Measurements from ENCODE around the gene ABHD1.
"Not testable (repeated sequence)": the region's sequence is repeated elsewhere in the genome, so short reads cannot be mapped to it uniquely, and the experiment has no call there.

The ABHD1 gene

DNA sequence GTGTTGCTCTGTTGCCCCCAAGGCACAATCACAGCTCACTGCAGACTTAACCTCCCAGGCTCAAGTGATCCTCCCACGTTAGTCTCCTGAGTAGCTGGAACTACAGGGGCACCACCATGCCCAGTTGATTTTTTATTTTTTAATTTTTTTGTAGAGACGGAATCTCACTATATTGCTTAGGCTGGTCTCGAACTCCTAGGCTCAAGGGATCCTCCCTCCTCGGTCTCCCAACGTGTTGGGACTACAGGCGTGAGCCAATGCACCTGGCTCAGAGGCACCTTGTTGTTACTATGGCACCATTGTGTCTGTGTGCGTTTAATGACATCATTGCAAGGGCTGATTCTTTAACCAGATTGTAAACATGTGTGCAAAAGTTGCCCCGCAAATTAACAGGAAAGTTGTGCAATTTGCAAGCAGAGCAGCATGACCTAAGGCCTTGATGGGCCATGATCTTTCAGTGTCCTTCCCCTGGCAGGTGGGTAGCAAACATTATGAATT, 47.8 kb downstream of the ABHD1 start:
- in situ Hi-C loops (cut with HindIII; ENCODE audit: low pct_ligation_motif_present, low sequenced_read_pairs): no loop called here
- TF ChIP-seq CTCF (IDR thresholded peaks at IDR 0.05; ENCODE audit: low read depth, low read length, missing control alignments): no peak
- H3K27me3 ChIP-seq (replicated peaks): peaks cover 15% of the 10 kb centered on the region
- H3K36me3 ChIP-seq (replicated peaks): no peaks in the 10 kb centered on the region
- H3K4me3 ChIP-seq (ENCODE audit: low read depth, low read length): no peak overlapping the region
- H3K27ac ChIP-seq: no peak overlapping the region
- no peak for DNase-seq

- no peak overlapping the region for H3K4me3 ChIP-seq (ENCODE audit: low read depth, low read length)
- in situ Hi-C loops (cut with HindIII; ENCODE audit: low pct_ligation_motif_present, low sequenced_read_pairs): no loop called here
- no peaks in the 10 kb centered on the region for H3K36me3 ChIP-seq (replicated peaks)
- no peak overlapping the region for H3K27ac ChIP-seq
- no peak for TF ChIP-seq CTCF (IDR thresholded peaks at IDR 0.05; ENCODE audit: low read depth, low read length, missing control alignments)
- H3K27me3 ChIP-seq (replicated peaks): peaks cover 15% of the 10 kb centered on the region
- no peak for DNase-seq
Observed at GRCh38 chr2:27174638-27175037, 51.0 kb downstream of the ABHD1 start.

- no peaks in the 10 kb centered on the region for H3K36me3 ChIP-seq (replicated peaks)
- in situ Hi-C loops (cut with HindIII; ENCODE audit: low pct_ligation_motif_present, low sequenced_read_pairs): no loop called here
- peaks cover 12% of the 10 kb centered on the region for H3K27me3 ChIP-seq (replicated peaks)
- no peak overlapping the region for H3K27ac ChIP-seq
- H3K4me3 ChIP-seq (ENCODE audit: low read depth, low read length): no peak overlapping the region
- no peak for TF ChIP-seq CTCF (IDR thresholded peaks at IDR 0.05; ENCODE audit: low read depth, low read length, missing control alignments)
- no peak for DNase-seq
Observed at GRCh38 chr2:27175330-27175729, 51.7 kb downstream of the ABHD1 start.

- DNase-seq; H3K27ac ChIP-seq; H3K4me3 ChIP-seq (ENCODE audit: low read depth, low read length); H3K36me3 ChIP-seq (replicated peaks); in situ Hi-C loops (cut with HindIII; ENCODE audit: low pct_ligation_motif_present, low sequenced_read_pairs): not testable (repeated sequence)
- H3K27me3 ChIP-seq (replicated peaks): peaks cover 10% of the 10 kb centered on the region
Observed at GRCh38 chr2:27175781-27176180, 52.2 kb downstream of the ABHD1 start.

- in situ Hi-C loops (cut with HindIII; ENCODE audit: low pct_ligation_motif_present, low sequenced_read_pairs): no loop called here
- H3K36me3 ChIP-seq (replicated peaks): no peaks in the 10 kb centered on the region
- no peak overlapping the region for H3K27ac ChIP-seq
- H3K27me3 ChIP-seq (replicated peaks): peaks cover 6% of the 10 kb centered on the region
- no peak for TF ChIP-seq CTCF (IDR thresholded peaks at IDR 0.05; ENCODE audit: low read depth, low read length, missing control alignments)
- DNase-seq: no peak
- no peak overlapping the region for H3K4me3 ChIP-seq (ENCODE audit: low read depth, low read length)
Observed at GRCh38 chr2:27177441-27178351, 54.1 kb downstream of the ABHD1 start.

GRCh38 chr2:27178469-27178868, 54.9 kb downstream of the ABHD1 start:
- no peak for TF ChIP-seq CTCF (IDR thresholded peaks at IDR 0.05; ENCODE audit: low read depth, low read length, missing control alignments)
- peaks cover 2% of the 10 kb centered on the region for H3K27me3 ChIP-seq (replicated peaks)

More at GRCh38 chr2:27178469-27178868, 54.9 kb downstream of the ABHD1 start:
- H3K27ac ChIP-seq: no peak overlapping the region
- in situ Hi-C loops (cut with HindIII; ENCODE audit: low pct_ligation_motif_present, low sequenced_read_pairs): no loop called here
- no peaks in the 10 kb centered on the region for H3K36me3 ChIP-seq (replicated peaks)
- no peak for DNase-seq
- no peak overlapping the region for H3K4me3 ChIP-seq (ENCODE audit: low read depth, low read length)
